Measurements from ENCODE around the gene PODXL. TPM values are rescaled to one million over a fixed set of nuclear protein-coding genes. Genes with fewer than 3 reads are reported as not detected.
A peak's percentile ranks its signal among the peaks of the same experiment; 100 is the strongest.

The PODXL gene
- total RNA-seq, 2 experiments from 2014 or later, result 1.3 to 1.5 TPM

DNA sequence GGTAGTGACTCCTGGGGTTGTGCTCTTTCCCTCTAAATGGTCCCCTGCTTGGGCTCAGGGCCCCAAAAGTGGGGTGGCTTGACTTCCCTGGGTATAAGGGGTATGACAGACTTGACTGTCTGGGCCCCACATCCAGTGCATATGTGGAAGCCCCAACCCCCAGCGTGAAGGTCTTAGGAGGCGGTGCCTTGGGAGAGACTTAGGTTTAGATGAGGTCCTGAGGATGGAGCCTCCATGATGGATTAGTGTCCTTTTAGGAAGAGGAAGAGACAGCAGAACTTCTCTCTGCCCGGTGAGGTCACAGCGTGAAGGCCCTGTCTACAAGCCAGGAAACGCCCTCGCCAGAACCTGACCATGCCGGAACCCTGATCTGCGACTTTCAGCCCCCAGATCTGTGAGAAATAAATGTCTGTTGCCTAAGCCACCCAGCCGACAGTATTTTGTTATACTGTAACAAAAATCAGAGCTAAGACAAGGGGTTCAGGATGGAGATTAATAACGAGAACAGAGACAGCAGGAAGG is 23.8 kb downstream of the PODXL start:
- DNase-seq, result no peak
- H3K36me3 Mint-ChIP-seq (ENCODE audit: low read depth), result no peaks in the 10 kb centered on the region
- H3K27ac Mint-ChIP-seq, result no peak overlapping the region
- peaks cover 5% of the 10 kb centered on the region for H3K27me3 Mint-ChIP-seq (ENCODE audit: low read depth)
- no peak for ATAC-seq
- no peak overlapping the region for H3K4me3 Mint-ChIP-seq
- ChIA-PET POLR2A (no interaction called here), CTCF (no interaction called here)
- no peaks in the 10 kb centered on the region for H3K4me1 Mint-ChIP-seq (ENCODE audit: low read depth)
- H3K9me3 Mint-ChIP-seq (ENCODE audit: insufficient read depth), result no peaks in the 10 kb centered on the region

DNA sequence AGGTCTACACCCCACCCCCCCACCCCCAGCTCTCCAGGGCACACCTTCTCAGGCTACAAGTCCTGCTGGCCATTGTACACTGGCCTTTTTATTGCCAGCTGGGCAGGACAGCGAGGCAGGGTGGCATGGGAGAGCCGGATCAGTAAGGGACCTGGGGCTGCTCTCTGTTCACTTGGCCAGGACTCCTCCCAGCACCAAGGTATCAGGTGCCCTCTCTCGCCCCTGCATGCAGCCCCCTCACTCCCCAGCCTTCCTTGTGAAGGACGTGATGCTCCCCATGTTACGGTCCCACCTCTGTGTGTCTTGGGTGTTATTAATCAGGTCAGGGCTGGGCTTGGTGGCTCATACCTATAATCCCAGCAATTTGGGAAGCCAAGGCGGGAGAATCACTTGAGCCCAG is 26.3 kb downstream of the PODXL start:
- peaks cover 13% of the 10 kb centered on the region for H3K27me3 Mint-ChIP-seq (ENCODE audit: low read depth)
- no peak for ATAC-seq
- ChIA-PET CTCF (no interaction called here), POLR2A (no interaction called here)
- no peaks in the 10 kb centered on the region for H3K9me3 Mint-ChIP-seq (ENCODE audit: insufficient read depth)
- H3K36me3 Mint-ChIP-seq (ENCODE audit: low read depth), result no peaks in the 10 kb centered on the region
- H3K27ac Mint-ChIP-seq, result no peak overlapping the region
- H3K4me3 Mint-ChIP-seq, result no peak overlapping the region
- DNase-seq, result no peak
- H3K4me1 Mint-ChIP-seq (ENCODE audit: low read depth), result no peaks in the 10 kb centered on the region

DNA sequence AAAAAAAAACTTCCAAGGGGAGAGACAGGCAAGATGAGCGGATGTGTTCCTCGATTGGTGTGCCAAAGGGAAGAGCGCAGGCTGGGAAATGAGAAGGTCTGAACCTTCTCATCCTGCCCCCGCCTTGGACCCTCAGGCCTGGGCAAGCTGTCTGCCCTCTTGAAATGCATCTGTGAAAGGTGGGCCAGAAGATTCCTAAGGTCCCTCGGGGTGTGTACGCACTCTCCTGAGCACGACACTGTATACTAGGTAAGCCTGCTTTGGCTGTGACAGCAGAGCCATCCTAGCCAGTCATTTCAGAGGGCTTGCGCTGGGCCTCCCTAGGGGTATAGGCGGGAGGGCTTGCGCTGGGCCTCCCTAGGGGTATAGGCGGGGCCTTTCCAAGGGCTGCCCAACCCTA is 26.8 kb downstream of the PODXL start:
- Mint-ChIP-seq H3K4me1 (ENCODE audit: low read depth) (no peaks in the 10 kb centered on the region), H3K4me3 (no peak overlapping the region), H3K27me3 (ENCODE audit: low read depth) (peaks cover 15% of the 10 kb centered on the region), H3K9me3 (ENCODE audit: insufficient read depth) (no peaks in the 10 kb centered on the region), H3K36me3 (ENCODE audit: low read depth) (no peaks in the 10 kb centered on the region), H3K27ac (no peak overlapping the region)
- CTCF ChIA-PET, result no interaction called here
- DNase-seq, result no peak
- ATAC-seq, result no peak
- POLR2A ChIA-PET, result no interaction called here

DNA sequence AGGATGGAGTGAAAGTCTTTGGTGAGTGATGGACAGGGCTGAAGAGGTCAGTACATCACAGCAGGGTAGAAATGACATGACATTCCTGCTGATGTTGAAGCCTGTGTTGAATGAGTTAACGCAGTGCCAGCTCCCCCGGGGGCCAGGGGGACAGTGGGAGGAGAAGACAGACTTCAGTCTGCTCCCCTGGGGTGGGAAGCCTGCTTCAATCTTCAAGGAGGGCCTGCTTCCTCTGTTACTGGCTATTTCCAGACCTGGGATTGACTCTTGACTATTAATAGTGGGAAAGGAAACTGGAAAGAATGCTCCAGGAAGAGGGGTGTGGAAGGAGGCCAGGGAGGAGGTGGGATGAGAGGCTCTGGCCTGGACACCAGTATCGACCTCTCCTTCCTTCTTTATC is 27.2 kb downstream of the PODXL start:
- Mint-ChIP-seq H3K27me3 (ENCODE audit: low read depth) (peaks cover 17% of the 10 kb centered on the region), H3K36me3 (ENCODE audit: low read depth) (no peaks in the 10 kb centered on the region), H3K4me1 (ENCODE audit: low read depth) (no peaks in the 10 kb centered on the region), H3K9me3 (ENCODE audit: insufficient read depth) (no peaks in the 10 kb centered on the region), H3K27ac (no peak overlapping the region), H3K4me3 (no peak overlapping the region)
- DNase-seq (no peak), ATAC-seq (no peak)
- POLR2A ChIA-PET, result no interaction called here
- CTCF ChIA-PET, result no interaction called here

DNA sequence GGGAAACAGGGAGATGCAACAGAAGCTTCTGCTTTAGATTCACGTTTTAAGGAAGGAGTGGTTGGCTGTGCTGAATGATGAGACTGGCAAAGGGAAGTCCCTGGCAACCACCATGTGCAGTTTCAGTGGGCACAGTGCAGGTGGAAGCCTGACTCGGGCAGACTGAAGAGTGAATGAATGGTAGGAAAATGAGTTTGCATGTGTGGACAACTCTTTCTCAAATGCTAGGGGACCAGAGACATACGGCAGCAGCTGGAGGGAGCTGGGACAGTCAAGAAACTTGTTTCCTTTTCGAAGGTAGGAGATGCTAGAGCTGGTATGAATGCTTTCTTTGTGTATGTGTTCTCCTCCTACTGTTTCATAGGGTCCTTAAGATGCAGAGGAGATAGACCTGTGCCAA is 29.0 kb downstream of the PODXL start:
- ATAC-seq, result no peak
- no peak for DNase-seq
- ChIA-PET POLR2A (no interaction called here), CTCF (interaction anchor here (0.7 to 1.4 kb wide), 3 partner anchors 18 to 745 kb away, joined by 3 to 5 read pairs (median 3); no protein-coding TSS in a partner anchor)
- Mint-ChIP-seq H3K4me3 (no peak overlapping the region), H3K36me3 (ENCODE audit: low read depth) (peaks cover 4% of the 10 kb centered on the region), H3K4me1 (ENCODE audit: low read depth) (peaks cover 8% of the 10 kb centered on the region), H3K27ac (no peak overlapping the region), H3K9me3 (ENCODE audit: insufficient read depth) (peaks cover 4% of the 10 kb centered on the region), H3K27me3 (ENCODE audit: low read depth) (peaks cover 17% of the 10 kb centered on the region)

DNA sequence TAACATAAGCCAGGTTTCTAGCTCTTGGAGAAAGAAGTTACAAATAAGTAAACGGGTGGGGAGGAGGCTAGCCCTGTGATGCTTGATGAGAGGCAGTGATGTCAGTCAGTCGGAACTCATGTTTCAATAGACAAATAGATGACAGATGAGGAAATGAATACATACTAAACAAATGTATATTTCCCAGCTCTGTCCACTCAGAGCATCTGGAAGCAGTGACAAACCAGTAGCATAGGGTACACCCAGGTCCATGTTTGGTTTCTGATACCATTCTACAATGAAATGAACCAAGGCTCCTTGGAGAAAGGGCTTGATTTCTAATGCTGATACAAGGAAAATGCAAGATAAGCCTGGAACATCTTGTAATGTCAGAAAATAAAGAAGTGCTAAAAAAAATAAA is 30.6 kb downstream of the PODXL start:
- ChIA-PET CTCF (interaction anchor here (0.6 to 0.9 kb wide), 2 partner anchors 20 to 544 kb away, joined by 3 read pairs; no protein-coding TSS in a partner anchor), POLR2A (no interaction called here)
- peaks cover 16% of the 10 kb centered on the region for H3K4me1 Mint-ChIP-seq (ENCODE audit: low read depth)
- H3K27me3 Mint-ChIP-seq (ENCODE audit: low read depth), result peaks cover 17% of the 10 kb centered on the region
- no peak for ATAC-seq
- no peak overlapping the region for H3K4me3 Mint-ChIP-seq
- peaks cover 4% of the 10 kb centered on the region for H3K9me3 Mint-ChIP-seq (ENCODE audit: insufficient read depth)
- peaks cover 4% of the 10 kb centered on the region for H3K36me3 Mint-ChIP-seq (ENCODE audit: low read depth)
- H3K27ac Mint-ChIP-seq, result no peak overlapping the region
- DNase-seq, result no peak

DNA sequence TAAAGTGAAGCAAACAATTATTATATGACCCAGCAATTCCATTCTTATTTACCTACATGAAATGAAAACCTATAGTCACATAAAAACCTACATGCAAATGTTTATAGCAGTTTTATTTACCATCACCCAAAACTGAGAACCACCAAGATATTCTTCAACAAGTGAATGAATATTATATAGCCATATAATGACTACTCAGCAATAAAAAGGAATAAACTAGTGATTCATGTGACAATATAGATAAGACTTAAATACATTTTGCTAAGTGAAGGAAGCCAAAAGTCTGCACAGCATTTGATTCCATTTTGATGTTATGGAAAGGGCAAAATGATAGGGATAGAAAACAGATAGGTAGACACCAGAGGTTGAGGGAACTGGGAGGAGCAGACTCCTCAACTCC is 31.7 kb downstream of the PODXL start:
- Mint-ChIP-seq H3K9me3 (ENCODE audit: insufficient read depth) (peaks cover 4% of the 10 kb centered on the region), H3K36me3 (ENCODE audit: low read depth) (peaks cover 4% of the 10 kb centered on the region), H3K27ac (no peak overlapping the region), H3K27me3 (ENCODE audit: low read depth) (peaks cover 17% of the 10 kb centered on the region), H3K4me3 (no peak overlapping the region), H3K4me1 (ENCODE audit: low read depth) (peaks cover 16% of the 10 kb centered on the region)
- POLR2A ChIA-PET, result no interaction called here
- DNase-seq, result no peak
- no peak for ATAC-seq
- CTCF ChIA-PET, result interaction anchor here (1.4 kb wide), 1 partner anchor 10 kb away, joined by 3 read pairs; no protein-coding TSS in a partner anchor

DNA sequence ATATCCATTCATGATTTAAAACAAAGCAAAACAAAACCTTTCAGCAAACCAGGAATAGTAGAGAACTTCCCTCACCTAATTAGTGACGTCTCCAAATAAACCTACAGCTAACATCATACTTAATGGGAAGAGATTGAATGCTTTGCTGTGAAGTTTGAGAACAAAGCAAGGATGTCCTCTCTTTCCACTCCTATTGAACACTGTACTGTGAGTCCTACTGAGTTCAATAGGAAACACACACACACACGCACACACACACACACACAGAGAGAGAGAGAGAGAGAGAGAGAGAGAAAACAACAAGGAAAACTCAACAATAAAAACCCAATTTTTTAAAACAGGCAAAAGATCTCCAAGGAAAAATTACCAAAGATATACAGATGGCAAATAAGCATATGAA is 32.3 kb downstream of the PODXL start:
- DNase-seq (no peak), ATAC-seq (no peak)
- H3K27me3 Mint-ChIP-seq (ENCODE audit: low read depth), result peaks cover 17% of the 10 kb centered on the region
- no peak overlapping the region for H3K4me3 Mint-ChIP-seq
- H3K27ac Mint-ChIP-seq, result no peak overlapping the region
- H3K36me3 Mint-ChIP-seq (ENCODE audit: low read depth), result peaks cover 4% of the 10 kb centered on the region
- ChIA-PET CTCF (interaction anchor here (1.4 kb wide), 1 partner anchor 9 kb away, joined by 3 read pairs; no protein-coding TSS in a partner anchor), POLR2A (no interaction called here)
- H3K4me1 Mint-ChIP-seq (ENCODE audit: low read depth), result peaks cover 16% of the 10 kb centered on the region
- peaks cover 4% of the 10 kb centered on the region for H3K9me3 Mint-ChIP-seq (ENCODE audit: insufficient read depth)

DNA sequence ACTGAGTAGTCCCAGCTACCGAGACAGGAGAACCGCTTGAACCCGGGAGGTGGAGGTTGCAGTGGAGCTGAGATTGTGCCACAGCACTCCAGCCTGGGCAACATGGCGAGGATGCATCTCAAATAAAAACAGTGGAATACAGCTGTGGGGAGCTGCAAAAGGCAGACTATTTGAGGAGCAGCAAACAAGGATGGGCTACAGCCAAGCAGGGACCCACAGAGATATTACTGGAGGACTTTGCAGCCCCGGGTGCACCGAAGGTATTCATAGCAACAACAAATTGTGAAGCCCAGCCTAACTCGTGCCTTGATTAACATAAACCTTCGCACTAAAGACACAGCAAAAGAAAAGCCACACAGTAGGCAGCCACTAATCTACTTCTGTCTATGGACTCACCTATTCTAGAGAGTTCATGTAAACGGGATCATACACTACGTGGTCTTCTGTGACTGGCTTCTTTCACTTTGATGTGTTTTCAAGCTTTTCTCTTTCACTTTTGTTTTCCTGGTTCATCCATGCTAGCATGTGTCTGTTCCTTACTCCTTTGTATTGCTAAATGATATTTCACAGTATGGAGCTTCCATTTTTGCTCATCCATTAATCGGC is 34.0 kb downstream of the PODXL start:
- Mint-ChIP-seq H3K4me3 (peak overlapping the region; percentile 48), H3K27me3 (ENCODE audit: low read depth) (peaks cover 12% of the 10 kb centered on the region), H3K4me1 (ENCODE audit: low read depth) (peaks cover 16% of the 10 kb centered on the region), H3K27ac (peak overlapping the region; percentile 68), H3K9me3 (ENCODE audit: insufficient read depth) (peaks cover 4% of the 10 kb centered on the region), H3K36me3 (ENCODE audit: low read depth) (peaks cover 4% of the 10 kb centered on the region)
- ATAC-seq, result peak; percentile 87
- peak; percentile 33 for DNase-seq
- ChIA-PET POLR2A (no interaction called here), CTCF (interaction anchor here (1.0 to 2.9 kb wide), 3 partner anchors 9 to 24 kb away, joined by 3 to 19 read pairs (median 7); no protein-coding TSS in a partner anchor)

DNA sequence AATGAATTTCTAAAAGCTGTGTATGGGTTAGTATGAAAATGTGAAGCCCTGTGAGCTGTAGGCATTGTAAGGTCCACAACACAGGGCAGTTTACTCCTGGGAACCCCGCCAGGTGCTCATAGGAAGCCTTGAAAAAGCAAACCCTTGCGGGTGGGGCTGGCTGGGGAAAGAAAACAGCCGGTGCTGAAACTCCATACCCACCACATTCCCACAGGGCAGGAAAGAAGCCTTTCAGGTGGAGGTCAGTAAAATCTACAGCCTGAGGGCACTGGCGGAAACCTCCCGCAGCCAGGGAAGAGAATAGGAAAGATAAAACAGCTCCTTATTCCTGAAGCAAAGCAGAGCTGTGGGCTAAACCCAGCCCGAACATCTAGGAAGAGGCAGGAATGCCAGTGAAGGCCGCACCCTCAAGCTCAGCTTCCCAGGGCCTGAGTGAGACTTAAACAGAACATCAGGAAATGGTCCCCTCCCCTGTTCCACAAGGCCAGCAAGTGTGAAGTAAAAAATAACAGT is 34.7 kb downstream of the PODXL start:
- H3K4me3 Mint-ChIP-seq, result no peak overlapping the region

DNA sequence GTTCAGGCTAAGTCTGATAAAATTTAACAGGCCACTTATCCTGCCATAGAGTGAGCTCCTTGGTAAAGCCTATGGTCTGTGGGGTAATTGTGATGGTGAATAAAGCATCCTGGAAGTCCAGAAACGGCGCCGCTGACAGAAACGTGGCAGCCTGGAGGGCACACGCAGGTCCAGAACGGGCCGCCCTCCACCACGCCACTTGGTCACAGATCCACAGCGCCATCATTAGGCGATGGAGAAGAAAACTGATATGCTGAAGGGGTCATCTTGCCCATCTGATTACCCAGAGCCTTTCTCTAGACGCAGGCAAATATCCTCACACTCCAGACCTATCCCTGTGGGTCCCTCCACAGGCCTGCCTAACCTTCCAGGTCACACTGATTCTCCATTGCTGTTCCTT is 37.8 kb downstream of the PODXL start:
- Mint-ChIP-seq H3K9me3 (ENCODE audit: insufficient read depth) (peaks cover 4% of the 10 kb centered on the region), H3K27ac (no peak overlapping the region), H3K36me3 (ENCODE audit: low read depth) (peaks cover 4% of the 10 kb centered on the region), H3K4me1 (ENCODE audit: low read depth) (peaks cover 18% of the 10 kb centered on the region), H3K4me3 (no peak overlapping the region), H3K27me3 (ENCODE audit: low read depth) (peaks cover 3% of the 10 kb centered on the region)
- CTCF ChIA-PET, result no interaction called here
- no peak for DNase-seq
- POLR2A ChIA-PET, result no interaction called here
- ATAC-seq, result no peak

More for the DNA sequence above, 34.7 kb downstream of the PODXL start:
- H3K9me3 Mint-ChIP-seq (ENCODE audit: insufficient read depth), result peaks cover 4% of the 10 kb centered on the region
- peaks cover 16% of the 10 kb centered on the region for H3K4me1 Mint-ChIP-seq (ENCODE audit: low read depth)
- peaks cover 10% of the 10 kb centered on the region for H3K27me3 Mint-ChIP-seq (ENCODE audit: low read depth)
- POLR2A ChIA-PET, result no interaction called here
- H3K36me3 Mint-ChIP-seq (ENCODE audit: low read depth), result peaks cover 4% of the 10 kb centered on the region
- no peak for DNase-seq
- ATAC-seq, result no peak
- CTCF ChIA-PET, result interaction anchor here (1.0 to 2.9 kb wide), 3 partner anchors 9 to 25 kb away, joined by 3 to 19 read pairs (median 7); no protein-coding TSS in a partner anchor
- H3K27ac Mint-ChIP-seq, result no peak overlapping the region

DNA sequence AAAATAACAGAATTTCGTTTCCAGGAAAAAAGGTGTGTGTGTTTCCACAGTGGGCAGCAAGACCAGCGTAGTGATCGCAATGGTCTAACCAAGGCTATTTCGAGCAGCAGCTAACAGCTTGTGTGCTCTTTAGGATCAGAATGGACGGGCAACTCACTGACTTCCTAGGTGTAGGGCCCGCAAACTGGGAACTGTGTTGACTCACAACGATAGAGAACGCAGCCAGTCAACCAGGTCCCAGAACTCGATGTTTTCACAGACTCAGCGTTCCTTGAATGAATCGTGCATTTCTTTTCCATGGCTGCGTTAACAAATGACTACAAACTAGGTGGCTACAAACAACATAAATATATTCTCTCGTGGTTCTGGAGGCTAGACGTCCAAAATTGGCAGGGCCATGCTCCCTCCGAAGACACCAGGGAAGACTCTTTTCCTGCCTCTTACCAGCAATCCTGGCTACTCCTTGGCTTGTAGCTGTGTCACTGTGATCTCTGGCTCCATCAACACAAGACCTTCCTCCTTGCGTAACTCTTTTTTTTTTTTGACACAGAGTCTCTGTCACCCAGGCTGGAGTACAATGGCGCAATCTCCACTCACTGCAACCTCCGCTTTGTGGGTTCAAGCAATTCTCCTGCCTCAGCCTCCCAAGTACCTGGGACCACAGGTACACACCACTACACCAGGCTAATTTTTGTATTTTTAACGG is 39.1 kb downstream of the PODXL start:
- no peak for DNase-seq
- ATAC-seq, result no peak
- no peak overlapping the region for H3K4me3 Mint-ChIP-seq
- POLR2A ChIA-PET, result no interaction called here
- peaks cover 17% of the 10 kb centered on the region for H3K4me1 Mint-ChIP-seq (ENCODE audit: low read depth)
- CTCF ChIA-PET, result interaction anchor here (0.6 kb wide), 1 partner anchor 1336 kb away, joined by 4 read pairs; no protein-coding TSS in a partner anchor
- H3K9me3 Mint-ChIP-seq (ENCODE audit: insufficient read depth), result no peaks in the 10 kb centered on the region
- peaks cover 5% of the 10 kb centered on the region for H3K27me3 Mint-ChIP-seq (ENCODE audit: low read depth)
- H3K36me3 Mint-ChIP-seq (ENCODE audit: low read depth), result no peaks in the 10 kb centered on the region
- no peak overlapping the region for H3K27ac Mint-ChIP-seq
